Suprapubic skin (tissue), 4 donors: ENCODE results near the gene ZBTB20. TPM values are rescaled to one million over a fixed set of nuclear protein-coding genes. Genes with fewer than 3 reads are reported as not detected.

ENCODE experiments used
- DNase-seq, 2 donors: peaks; one replicate each; pipeline ENCODE4 v3.0.0-alpha.2; 2019; ENCODE audit warnings: low spot score in 2 of 2
- H3K27ac ChIP-seq: fragments of 200-600 bp; sonication (generic); one replicate; pipeline ENCODE4 v1.5.1; 2019
- H3K27me3 ChIP-seq: fragments of 200-600 bp; sonication (generic); one replicate; pipeline ENCODE4 v1.5.1; 2019
- H3K36me3 ChIP-seq: fragments of 200-600 bp; sonication (generic); one replicate; pipeline ENCODE4 v1.5.1; 2019
- H3K4me1 ChIP-seq: fragments of 200-600 bp; sonication (generic); one replicate; pipeline ENCODE4 v1.5.1; 2019
- H3K4me3 ChIP-seq: fragments of 200-600 bp; sonication (generic); one replicate; pipeline ENCODE4 v1.5.1; 2019; ENCODE audit warnings: mild to moderate bottlenecking
- H3K9me3 ChIP-seq: fragments of 200-600 bp; sonication (generic); one replicate; pipeline ENCODE4 v1.5.1; 2019
- EP300 ChIP-seq: sonication (generic); formaldehyde crosslinking; IDR thresholded peaks from one replicate; pipeline ENCODE4 v1.6.1; 2017; ENCODE audit warnings: antibody characterized with exemption
- POLR2A ChIP-seq, 2 donors: fragments of 450-650 bp; IDR thresholded peaks; one replicate each; pipeline ENCODE4 v1.6.1; 2017; ENCODE audit warnings: antibody characterized with exemption in 2 of 2, mild to moderate bottlenecking in 2 of 2, moderate library complexity in 2 of 2
- POLR2AphosphoS5 ChIP-seq, 3 donors: sonication (generic); formaldehyde crosslinking; IDR thresholded peaks; one replicate each; pipeline ENCODE4 v1.6.1; 2017; ENCODE audit warnings: antibody characterized with exemption in 3 of 3
- WGBS: methylation state at CpG from one replicate; pipeline ENCODE4 v1.1.5; 2018; 5-methylcytosine and 5-hydroxymethylcytosine counted together
- total RNA-seq, 4 donors: library from RNA; depleted of rRNA; stranded (reverse); fragments of >200 nt; gene quantifications; one replicate each; pipeline ENCODE4 v1.1.0, GENCODE V29; 2016
- TF ChIP-seq, protein P1 (sequence below), 2 donors: fragments of 200-600 bp in 1 of 2; fragments of 450-650 bp in 1 of 2; sonication (generic) in 1 of 2; IDR thresholded peaks; one replicate each; pipeline ENCODE4 v1.5.1; 2016 to 2019; ENCODE audit warnings: antibody characterized with exemption in 2 of 2, mild to moderate bottlenecking in 1 of 2, moderate library complexity in 1 of 2

Gene ZBTB20
- total RNA-seq, 4 donors from 2014 or later, result 23.6 to 77.2 (median 39.4) TPM

DNA sequence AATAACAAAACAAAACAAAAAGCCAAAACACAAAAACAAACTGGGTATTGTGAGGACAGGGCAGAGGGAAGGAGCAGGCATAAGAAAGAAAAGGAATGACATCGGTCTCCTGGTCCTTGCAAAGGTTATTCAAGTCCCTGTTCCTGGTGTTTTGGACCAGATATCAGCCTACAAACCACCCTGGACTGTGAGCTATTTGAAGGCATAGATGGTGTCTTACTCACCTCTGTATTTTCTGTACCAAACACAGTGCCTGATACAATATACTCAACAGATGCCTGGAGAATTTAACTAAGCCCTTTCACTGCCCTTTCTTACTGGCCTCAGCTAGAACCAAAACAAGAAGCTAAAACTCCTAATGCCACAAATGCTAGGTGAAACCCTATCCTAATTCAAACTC, 656.3 kb downstream of the ZBTB20 start:
- no CpG with 5 or more reads among the region's 1 CpG for WGBS
- H3K4me3 ChIP-seq, result no peak overlapping the region

DNA sequence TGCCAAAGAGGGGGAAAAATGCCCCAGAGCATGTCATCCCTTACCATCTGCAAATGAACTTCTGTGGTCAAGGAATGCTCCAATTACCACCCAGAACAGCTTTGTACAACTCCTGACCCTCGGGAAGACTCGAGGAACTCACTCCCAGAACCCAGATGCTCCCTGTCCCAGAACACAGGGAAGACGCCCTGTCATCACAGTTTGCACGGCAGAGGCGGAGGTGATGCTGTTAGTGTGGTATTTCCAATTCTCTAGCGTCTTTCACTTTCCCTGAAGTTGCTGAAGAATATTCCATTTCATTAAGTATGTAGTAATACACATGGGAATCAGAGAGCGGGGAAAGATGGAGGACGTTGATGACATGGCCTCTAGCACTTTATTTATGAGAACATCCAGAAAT, 659.6 kb downstream of the ZBTB20 start:
- Histone ChIP-seq H3K27ac (no peak overlapping the region), H3K36me3 (no peaks in the 10 kb centered on the region), H3K27me3 (no peaks in the 10 kb centered on the region), H3K4me3 (no peak overlapping the region), H3K9me3 (no peaks in the 10 kb centered on the region), H3K4me1 (no peaks in the 10 kb centered on the region)
- TF ChIP-seq, protein P1, sequence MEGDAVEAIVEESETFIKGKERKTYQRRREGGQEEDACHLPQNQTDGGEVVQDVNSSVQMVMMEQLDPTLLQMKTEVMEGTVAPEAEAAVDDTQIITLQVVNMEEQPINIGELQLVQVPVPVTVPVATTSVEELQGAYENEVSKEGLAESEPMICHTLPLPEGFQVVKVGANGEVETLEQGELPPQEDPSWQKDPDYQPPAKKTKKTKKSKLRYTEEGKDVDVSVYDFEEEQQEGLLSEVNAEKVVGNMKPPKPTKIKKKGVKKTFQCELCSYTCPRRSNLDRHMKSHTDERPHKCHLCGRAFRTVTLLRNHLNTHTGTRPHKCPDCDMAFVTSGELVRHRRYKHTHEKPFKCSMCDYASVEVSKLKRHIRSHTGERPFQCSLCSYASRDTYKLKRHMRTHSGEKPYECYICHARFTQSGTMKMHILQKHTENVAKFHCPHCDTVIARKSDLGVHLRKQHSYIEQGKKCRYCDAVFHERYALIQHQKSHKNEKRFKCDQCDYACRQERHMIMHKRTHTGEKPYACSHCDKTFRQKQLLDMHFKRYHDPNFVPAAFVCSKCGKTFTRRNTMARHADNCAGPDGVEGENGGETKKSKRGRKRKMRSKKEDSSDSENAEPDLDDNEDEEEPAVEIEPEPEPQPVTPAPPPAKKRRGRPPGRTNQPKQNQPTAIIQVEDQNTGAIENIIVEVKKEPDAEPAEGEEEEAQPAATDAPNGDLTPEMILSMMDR (IDR thresholded peaks at IDR 0.05), result no peak
- no peak for TF ChIP-seq EP300
- no peak for TF ChIP-seq POLR2A (IDR thresholded peaks at IDR 0.05)
- TF ChIP-seq POLR2AphosphoS5 (IDR thresholded peaks at IDR 0.05), result no peak
- no peak for DNase-seq
- 94% methylated on average over 8 of the region's 8 CpGs for WGBS

More for the DNA sequence above, 656.3 kb downstream of the ZBTB20 start:
- TF ChIP-seq POLR2AphosphoS5 (IDR thresholded peaks at IDR 0.05) (no peak), EP300 (no peak)
- TF ChIP-seq, protein P1 (IDR thresholded peaks at IDR 0.05), result no peak
- Histone ChIP-seq H3K36me3 (no peaks in the 10 kb centered on the region), H3K27me3 (no peaks in the 10 kb centered on the region), H3K4me1 (no peaks in the 10 kb centered on the region), H3K27ac (no peak overlapping the region), H3K9me3 (no peaks in the 10 kb centered on the region)
- DNase-seq, result no peak

DNA sequence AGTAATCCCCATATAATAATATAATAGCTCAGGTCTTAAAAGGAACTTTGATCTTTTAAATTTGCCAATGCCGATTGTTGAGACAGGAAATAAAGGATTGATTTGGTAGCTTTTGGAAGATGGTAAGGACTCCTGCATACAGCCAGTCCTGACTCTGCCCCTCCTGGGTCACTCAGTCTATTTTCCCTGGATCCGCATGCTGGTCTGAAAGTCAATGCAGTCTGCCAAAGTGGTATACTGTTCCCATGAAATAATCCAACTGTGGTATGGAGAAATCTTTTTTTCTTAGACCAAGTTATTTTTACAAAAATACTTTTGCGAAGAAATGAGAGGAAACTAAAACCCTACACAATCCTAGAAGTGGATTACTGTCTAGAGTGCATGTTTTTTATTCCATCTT, 662.2 kb downstream of the ZBTB20 start:
- Histone ChIP-seq H3K4me1 (no peaks in the 10 kb centered on the region), H3K27me3 (no peaks in the 10 kb centered on the region), H3K27ac (no peak overlapping the region), H3K9me3 (no peaks in the 10 kb centered on the region), H3K36me3 (no peaks in the 10 kb centered on the region), H3K4me3 (no peak overlapping the region)
- TF ChIP-seq EP300 (no peak), POLR2AphosphoS5 (IDR thresholded peaks at IDR 0.05) (no peak), POLR2A (IDR thresholded peaks at IDR 0.05) (no peak)
- TF ChIP-seq, protein P1 (IDR thresholded peaks at IDR 0.05), result no peak
- no peak for DNase-seq
- 95% methylated on average over 3 of the region's 3 CpGs for WGBS

DNA sequence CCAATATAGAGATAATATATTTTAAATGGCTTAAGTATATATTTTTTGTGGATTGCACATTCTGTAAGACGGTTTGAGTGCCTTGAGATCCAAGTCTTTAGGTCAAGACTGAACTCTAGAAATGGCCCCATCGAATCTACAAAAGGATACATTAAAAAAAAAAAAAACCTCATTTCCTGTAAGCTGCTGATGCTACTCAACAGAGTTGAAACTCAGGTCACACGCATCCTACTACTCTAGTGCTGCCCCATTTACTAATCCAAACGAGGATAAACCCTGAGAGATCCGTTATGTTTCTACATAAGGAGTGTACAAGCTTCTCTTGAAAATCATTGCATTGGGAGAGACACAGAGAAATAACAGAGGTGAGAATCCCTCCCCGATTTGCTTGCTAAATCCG, 666.0 kb downstream of the ZBTB20 start:
- TF ChIP-seq, protein P1 (IDR thresholded peaks at IDR 0.05), result no peak
- TF ChIP-seq EP300, result no peak
- no peak for TF ChIP-seq POLR2AphosphoS5 (IDR thresholded peaks at IDR 0.05)
- no peak for TF ChIP-seq POLR2A (IDR thresholded peaks at IDR 0.05)
- DNase-seq, result no peak
- 88% methylated on average over 7 of the region's 7 CpGs for WGBS
- no peaks in the 10 kb centered on the region for H3K36me3 ChIP-seq
- H3K9me3 ChIP-seq, result no peaks in the 10 kb centered on the region
- no peaks in the 10 kb centered on the region for H3K4me1 ChIP-seq
- no peaks in the 10 kb centered on the region for H3K27me3 ChIP-seq
- no peak overlapping the region for H3K4me3 ChIP-seq
- no peak overlapping the region for H3K27ac ChIP-seq

DNA sequence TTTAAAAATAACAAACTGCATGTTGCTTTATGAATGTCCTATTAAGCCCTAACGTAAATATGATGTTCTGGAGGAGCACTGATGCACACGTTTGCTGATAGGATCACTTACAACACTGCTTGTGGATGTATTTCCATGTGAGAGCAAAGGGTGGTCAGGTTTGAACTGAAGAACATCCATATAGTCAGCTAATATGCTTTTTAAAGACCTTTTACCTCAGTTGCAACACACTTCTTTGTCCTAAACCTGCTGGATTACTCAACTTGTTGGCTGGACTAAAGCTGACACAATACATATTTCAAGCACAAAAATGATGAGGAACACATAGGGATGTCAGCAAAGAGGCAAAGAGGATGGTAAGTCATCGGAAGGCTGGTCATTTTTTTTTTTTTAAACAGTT, 666.6 kb downstream of the ZBTB20 start:
- H3K36me3 ChIP-seq, result no peaks in the 10 kb centered on the region
- no peaks in the 10 kb centered on the region for H3K4me1 ChIP-seq
- TF ChIP-seq POLR2A (IDR thresholded peaks at IDR 0.05) (no peak), POLR2AphosphoS5 (IDR thresholded peaks at IDR 0.05) (peak in 1 of 3 donors; percentile 41)
- WGBS, result 61% methylated on average over 3 of the region's 3 CpGs
- no peak overlapping the region for H3K4me3 ChIP-seq
- H3K9me3 ChIP-seq, result no peaks in the 10 kb centered on the region
- no peak for DNase-seq
- no peaks in the 10 kb centered on the region for H3K27me3 ChIP-seq
- no peak overlapping the region for H3K27ac ChIP-seq

DNA sequence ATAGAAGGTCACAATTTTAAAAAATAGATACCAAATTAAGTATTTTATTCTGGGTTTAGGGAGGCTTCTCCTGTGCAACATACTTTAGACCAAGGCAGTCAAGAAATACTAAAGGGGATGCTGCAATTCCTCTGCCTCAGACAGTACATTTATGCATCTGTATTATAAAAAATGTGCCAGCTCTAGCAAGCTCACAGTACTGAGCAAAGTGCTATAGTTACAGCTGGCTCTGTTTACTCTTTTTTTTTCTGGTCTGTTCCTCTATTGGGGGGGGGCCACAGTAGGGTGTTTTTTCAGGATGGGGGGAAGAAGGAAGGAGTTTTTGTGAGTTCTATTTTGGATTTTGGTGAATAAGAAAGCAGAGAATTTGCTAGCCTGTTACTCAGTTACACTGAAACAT, 668.3 kb downstream of the ZBTB20 start:
- Histone ChIP-seq H3K9me3 (no peaks in the 10 kb centered on the region), H3K27me3 (no peaks in the 10 kb centered on the region), H3K4me1 (no peaks in the 10 kb centered on the region), H3K4me3 (no peak overlapping the region), H3K27ac (no peak overlapping the region), H3K36me3 (no peaks in the 10 kb centered on the region)
- DNase-seq, result no peak
- no peak for TF ChIP-seq EP300
- TF ChIP-seq, protein P1 (IDR thresholded peaks at IDR 0.05), result no peak
- TF ChIP-seq POLR2AphosphoS5 (IDR thresholded peaks at IDR 0.05), result no peak
- no peak for TF ChIP-seq POLR2A (IDR thresholded peaks at IDR 0.05)
